HepG2 (cell line): ENCODE data around the gene PXDC1. TPM values are rescaled to one million over a fixed set of nuclear protein-coding genes. Genes with fewer than 3 reads are reported as not detected.

ENCODE experiments used
- AFF4 ChIP-seq: sonication (generic); formaldehyde crosslinking; IDR thresholded peaks from 2 replicates; pipeline ENCODE4 v1.4.0; 2020; ENCODE audit warnings: missing genetic modification reagents
- EZH2 ChIP-seq: conservative IDR thresholded peaks from 2 replicates; pipeline ENCODE4 v1.6.1; 2012; ENCODE audit warnings: mild to moderate bottlenecking, low read depth, low read length, moderate library complexity
- HNRNPUL1 ChIP-seq: fragments of 200-400 bp; formaldehyde crosslinking; IDR thresholded peaks from 2 replicates; pipeline ENCODE4 v1.6.1; 2017; ENCODE audit warnings: low read depth, mild to moderate bottlenecking, low read length, moderate library complexity
- KDM5A ChIP-seq: fragments of 200-600 bp; sonication (generic); IDR thresholded peaks from 2 replicates; pipeline ENCODE4 v1.7.0; 2018; ENCODE audit warnings: antibody characterized with exemption, mild to moderate bottlenecking, low read length, borderline replicate concordance
- NCOA5 ChIP-seq: sonication (generic); formaldehyde crosslinking; IDR thresholded peaks from 2 replicates; pipeline ENCODE4 v1.4.0; 2020; ENCODE audit warnings: missing genetic modification reagents
- RARG ChIP-seq: sonication (generic); formaldehyde crosslinking; IDR thresholded peaks from 2 replicates; pipeline ENCODE4 v1.4.0; 2020; ENCODE audit warnings: low read depth, mild to moderate bottlenecking, missing genetic modification reagents
- SYNCRIP ChIP-seq: fragments of 200-400 bp; formaldehyde crosslinking; IDR thresholded peaks from 2 replicates; pipeline ENCODE4 v1.6.1; 2018; ENCODE audit warnings: mild to moderate bottlenecking, low read depth, low read length; ENCODE audit not compliant: insufficient read depth
- ZFP62 ChIP-seq: sonication (generic); formaldehyde crosslinking; IDR thresholded peaks from 2 replicates; pipeline ENCODE4 v1.4.0; 2020; ENCODE audit warnings: missing genetic modification reagents
- ZMYM3 ChIP-seq: sonication (generic); formaldehyde crosslinking; IDR thresholded peaks from 2 replicates; pipeline ENCODE4 v1.5.1; 2020; ENCODE audit warnings: mild to moderate bottlenecking, missing genetic modification reagents
- ZNF503 ChIP-seq: sonication (generic); formaldehyde crosslinking; IDR thresholded peaks from 2 replicates; pipeline ENCODE4 v1.4.0; 2020; ENCODE audit warnings: missing genetic modification reagents
- ZNF672 ChIP-seq: sonication (generic); formaldehyde crosslinking; IDR thresholded peaks from 2 replicates; pipeline ENCODE4 v1.8.1; 2022; ENCODE audit warnings: missing genetic modification reagents
- ZSCAN25 ChIP-seq: sonication (generic); formaldehyde crosslinking; IDR thresholded peaks from 2 replicates; pipeline ENCODE4 v1.8.0; 2022; ENCODE audit warnings: mild to moderate bottlenecking, missing genetic modification reagents
- polyA plus RNA-seq, 8 experiments: library from polyadenylated mRNA; depleted of rRNA in 3 of 8; stranded (reverse) in 7 of 8; unstranded in 1 of 8; fragments of >200 nt; fragmentation: Illumina TruSeq in 4 of 8; extraction: Trizol in 4 of 8; gene quantifications; 2 replicates each; pipeline versions ENCODE4 v1.2.1 to v1.2.3, GENCODE V29; 2011 to 2016; ENCODE audit warnings: low read depth in 4 of 8, missing spikeins in 1 of 8, mixed read lengths in 1 of 8; ENCODE audit not compliant: insufficient read depth in 1 of 8
- total RNA-seq, 5 experiments: library from RNA; depleted of rRNA; stranded (reverse); fragments of >200 nt; fragmentation: Illumina TruSeq; extraction: Trizol; gene quantifications; 2 replicates each; pipeline ENCODE4 v1.2.3, GENCODE V29; 2016; ENCODE audit warnings: low read depth in 1 of 5
- TF ChIP-seq, protein P1 (sequence below): sonication (generic); formaldehyde crosslinking; IDR thresholded peaks from 2 replicates; pipeline ENCODE4 v1.4.0; 2020; ENCODE audit warnings: missing genetic modification reagents, borderline replicate concordance
- TF ChIP-seq, protein P2 (sequence below): sonication (generic); formaldehyde crosslinking; IDR thresholded peaks from 2 replicates; pipeline ENCODE4 v1.4.0; 2020; ENCODE audit warnings: mild to moderate bottlenecking, missing genetic modification reagents
- TF ChIP-seq, protein P3 (sequence below): sonication (generic); formaldehyde crosslinking; IDR thresholded peaks from 2 replicates; pipeline ENCODE4 v1.4.0; 2020; ENCODE audit warnings: mild to moderate bottlenecking, missing genetic modification reagents, borderline replicate concordance

The PXDC1 gene
- total and polyA plus RNA-seq, 2 of the 13 experiments (the other 11 are each of a cell fraction or from before 2014, with no cell fraction given) = 32.4 to 34.7 TPM

DNA sequence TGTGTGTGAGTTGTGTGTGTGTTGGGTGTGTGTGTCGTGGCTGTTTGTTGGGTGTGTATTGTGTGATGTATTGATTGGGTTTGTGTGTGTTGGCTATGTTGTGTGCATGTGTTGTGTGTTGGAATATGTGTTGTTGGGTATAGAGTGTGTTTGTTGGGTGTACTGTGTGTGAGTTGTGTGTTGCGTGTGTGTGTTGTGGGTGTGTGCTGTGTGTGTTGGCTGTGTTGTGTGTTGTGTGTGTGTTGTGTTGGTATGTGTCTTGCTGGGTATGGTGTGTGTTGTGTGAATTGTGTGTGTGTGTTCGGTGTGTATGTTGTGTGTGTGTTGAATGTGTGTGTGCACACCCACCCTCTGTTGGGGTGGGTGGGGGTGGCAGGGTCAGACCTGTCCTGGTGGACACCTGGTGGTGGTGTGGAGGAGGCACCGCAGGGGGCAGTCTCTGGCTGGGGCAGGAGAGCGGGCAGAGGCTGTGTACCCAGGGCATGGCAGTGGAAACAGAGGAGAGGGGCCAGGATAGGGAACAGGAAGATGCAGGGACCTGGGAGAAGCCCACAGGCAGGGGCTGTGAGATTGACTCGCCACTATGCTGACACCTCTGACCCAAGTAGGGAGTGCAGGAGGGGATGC, 25.5 kb upstream of the PXDC1 start (continued):
- TF ChIP-seq, protein P1, sequence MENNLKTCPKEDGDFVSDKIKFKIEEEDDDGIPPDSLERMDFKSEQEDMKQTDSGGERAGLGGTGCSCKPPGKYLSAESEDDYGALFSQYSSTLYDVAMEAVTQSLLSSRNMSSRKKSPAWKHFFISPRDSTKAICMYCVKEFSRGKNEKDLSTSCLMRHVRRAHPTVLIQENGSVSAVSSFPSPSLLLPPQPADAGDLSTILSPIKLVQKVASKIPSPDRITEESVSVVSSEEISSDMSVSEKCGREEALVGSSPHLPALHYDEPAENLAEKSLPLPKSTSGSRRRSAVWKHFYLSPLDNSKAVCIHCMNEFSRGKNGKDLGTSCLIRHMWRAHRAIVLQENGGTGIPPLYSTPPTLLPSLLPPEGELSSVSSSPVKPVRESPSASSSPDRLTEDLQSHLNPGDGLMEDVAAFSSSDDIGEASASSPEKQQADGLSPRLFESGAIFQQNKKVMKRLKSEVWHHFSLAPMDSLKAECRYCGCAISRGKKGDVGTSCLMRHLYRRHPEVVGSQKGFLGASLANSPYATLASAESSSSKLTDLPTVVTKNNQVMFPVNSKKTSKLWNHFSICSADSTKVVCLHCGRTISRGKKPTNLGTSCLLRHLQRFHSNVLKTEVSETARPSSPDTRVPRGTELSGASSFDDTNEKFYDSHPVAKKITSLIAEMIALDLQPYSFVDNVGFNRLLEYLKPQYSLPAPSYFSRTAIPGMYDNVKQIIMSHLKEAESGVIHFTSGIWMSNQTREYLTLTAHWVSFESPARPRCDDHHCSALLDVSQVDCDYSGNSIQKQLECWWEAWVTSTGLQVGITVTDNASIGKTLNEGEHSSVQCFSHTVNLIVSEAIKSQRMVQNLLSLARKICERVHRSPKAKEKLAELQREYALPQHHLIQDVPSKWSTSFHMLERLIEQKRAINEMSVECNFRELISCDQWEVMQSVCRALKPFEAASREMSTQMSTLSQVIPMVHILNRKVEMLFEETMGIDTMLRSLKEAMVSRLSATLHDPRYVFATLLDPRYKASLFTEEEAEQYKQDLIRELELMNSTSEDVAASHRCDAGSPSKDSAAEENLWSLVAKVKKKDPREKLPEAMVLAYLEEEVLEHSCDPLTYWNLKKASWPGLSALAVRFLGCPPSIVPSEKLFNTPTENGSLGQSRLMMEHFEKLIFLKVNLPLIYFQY (CRISPR knock-in tag) = no peak
- TF ChIP-seq ZNF503 (no peak), ZFP62 (CRISPR knock-in tag) (no peak), AFF4 (CRISPR knock-in tag) (no peak), ZSCAN25 (no peak), EZH2 (no peak), SYNCRIP (no peak), ZNF672 (CRISPR knock-in tag) (no peak), KDM5A (no peak), HNRNPUL1 (no peak), ZMYM3 (CRISPR knock-in tag) (peak; percentile 54; the same call in 1 of the 2 replicates), NCOA5 (CRISPR knock-in tag) (no peak), RARG (CRISPR knock-in tag) (no peak)
- TF ChIP-seq, protein P2, sequence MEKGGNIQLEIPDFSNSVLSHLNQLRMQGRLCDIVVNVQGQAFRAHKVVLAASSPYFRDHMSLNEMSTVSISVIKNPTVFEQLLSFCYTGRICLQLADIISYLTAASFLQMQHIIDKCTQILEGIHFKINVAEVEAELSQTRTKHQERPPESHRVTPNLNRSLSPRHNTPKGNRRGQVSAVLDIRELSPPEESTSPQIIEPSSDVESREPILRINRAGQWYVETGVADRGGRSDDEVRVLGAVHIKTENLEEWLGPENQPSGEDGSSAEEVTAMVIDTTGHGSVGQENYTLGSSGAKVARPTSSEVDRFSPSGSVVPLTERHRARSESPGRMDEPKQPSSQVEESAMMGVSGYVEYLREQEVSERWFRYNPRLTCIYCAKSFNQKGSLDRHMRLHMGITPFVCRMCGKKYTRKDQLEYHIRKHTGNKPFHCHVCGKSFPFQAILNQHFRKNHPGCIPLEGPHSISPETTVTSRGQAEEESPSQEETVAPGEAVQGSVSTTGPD (CRISPR knock-in tag) = no peak
- TF ChIP-seq, protein P3, sequence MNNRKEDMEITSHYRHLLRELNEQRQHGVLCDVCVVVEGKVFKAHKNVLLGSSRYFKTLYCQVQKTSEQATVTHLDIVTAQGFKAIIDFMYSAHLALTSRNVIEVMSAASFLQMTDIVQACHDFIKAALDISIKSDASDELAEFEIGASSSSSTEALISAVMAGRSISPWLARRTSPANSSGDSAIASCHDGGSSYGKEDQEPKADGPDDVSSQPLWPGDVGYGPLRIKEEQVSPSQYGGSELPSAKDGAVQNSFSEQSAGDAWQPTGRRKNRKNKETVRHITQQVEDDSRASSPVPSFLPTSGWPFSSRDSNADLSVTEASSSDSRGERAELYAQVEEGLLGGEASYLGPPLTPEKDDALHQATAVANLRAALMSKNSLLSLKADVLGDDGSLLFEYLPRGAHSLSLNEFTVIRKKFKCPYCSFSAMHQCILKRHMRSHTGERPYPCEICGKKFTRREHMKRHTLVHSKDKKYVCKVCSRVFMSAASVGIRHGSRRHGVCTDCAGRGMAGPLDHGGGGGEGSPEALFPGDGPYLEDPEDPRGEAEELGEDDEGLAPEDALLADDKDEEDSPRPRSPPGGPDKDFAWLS (CRISPR knock-in tag) = no peak
